ENCODE results near the gene TMPRSS2.

The TMPRSS2 gene

DNA sequence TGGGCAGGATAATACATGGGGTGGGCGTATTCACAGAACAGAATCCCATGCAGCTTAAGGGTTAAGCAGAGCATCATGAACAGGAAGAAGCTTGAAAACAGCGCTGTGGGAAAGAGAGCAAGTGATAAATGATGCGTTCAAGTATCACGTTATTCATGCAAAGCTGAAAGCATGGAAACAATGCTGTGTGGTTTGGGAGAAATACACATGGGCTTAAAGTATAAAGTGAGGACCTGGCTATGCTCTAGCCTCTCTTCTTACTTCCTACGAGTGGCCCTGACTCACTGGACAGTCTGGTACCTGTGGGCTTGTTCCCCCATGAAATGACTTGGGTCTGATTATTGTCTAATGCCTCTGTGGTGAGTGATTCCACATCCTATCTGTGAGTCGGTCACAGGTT is 25.7 kb downstream of the TMPRSS2 start:
- Histone ChIP-seq H3K9me3 (ENCODE audit: low read depth, low read length) (no peaks in the 10 kb centered on the region), H3K27ac (no peak overlapping the region), H3K4me3 (no peak overlapping the region), H3K9ac (ENCODE audit: insufficient read length) (no peak overlapping the region), H3K36me3 (ENCODE audit: insufficient read depth, low read length) (no peaks in the 10 kb centered on the region)
- no peak for DNase-seq (ENCODE audit: low read depth, low spot score)
- TF ChIP-seq POLR2AphosphoS5 (IDR thresholded peaks at IDR 0.05; ENCODE audit: borderline replicate concordance, low read depth, low read length) (no peak), EZH2 (IDR thresholded peaks at IDR 0.05) (no peak), FOXP2 (optimal IDR thresholded peaks at IDR 0.05; ENCODE audit: control extremely low read depth, extremely low read length, insufficient read depth) (no peak)

GRCh38 chr21:41481191-41481590 is 26.8 kb downstream of the TMPRSS2 start:
- no peak overlapping the region for H3K27ac ChIP-seq
- no peak for TF ChIP-seq EZH2 (IDR thresholded peaks at IDR 0.05)
- TF ChIP-seq FOXP2 (optimal IDR thresholded peaks at IDR 0.05; ENCODE audit: control extremely low read depth, extremely low read length, insufficient read depth): no peak
- no peak for TF ChIP-seq POLR2AphosphoS5 (IDR thresholded peaks at IDR 0.05; ENCODE audit: borderline replicate concordance, low read depth, low read length)
- no peaks in the 10 kb centered on the region for H3K36me3 ChIP-seq (ENCODE audit: insufficient read depth, low read length)
- H3K4me3 ChIP-seq: no peak overlapping the region
- H3K9me3 ChIP-seq (ENCODE audit: low read depth, low read length): no peaks in the 10 kb centered on the region
- DNase-seq (ENCODE audit: low read depth, low spot score): no peak
- no peak overlapping the region for H3K9ac ChIP-seq (ENCODE audit: insufficient read length)

DNA sequence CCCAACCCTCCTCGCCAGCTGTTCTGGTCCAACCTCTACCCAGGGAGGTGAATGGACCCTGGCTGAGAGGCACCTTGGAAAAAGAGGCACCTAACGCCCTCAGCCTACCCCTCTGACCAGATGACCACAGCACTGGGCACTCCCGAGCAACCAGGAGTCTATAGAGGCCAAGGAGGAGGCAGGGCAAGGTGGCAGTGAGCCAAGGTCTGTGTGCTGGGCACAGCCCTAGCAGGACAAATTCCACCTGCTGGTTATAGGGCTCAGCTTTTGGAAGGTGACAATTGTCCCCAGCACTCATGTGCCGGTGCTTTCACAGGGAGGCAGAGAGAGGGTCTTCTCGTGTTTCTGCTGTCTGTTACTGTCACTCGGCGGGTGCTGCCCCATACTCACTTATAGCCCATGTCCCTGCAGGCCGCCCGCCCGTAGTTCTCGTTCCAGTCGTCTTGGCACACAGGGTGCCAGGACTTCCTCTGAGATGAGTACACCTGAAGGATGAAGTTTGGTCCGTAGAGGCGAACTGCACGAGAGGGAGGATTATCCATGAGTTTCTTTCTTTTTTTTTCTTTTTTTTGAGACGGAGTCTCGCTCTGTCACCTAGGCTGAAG is 27.8 kb downstream of the TMPRSS2 start:
- Histone ChIP-seq H3K9ac (ENCODE audit: insufficient read length) (no peak overlapping the region), H3K36me3 (ENCODE audit: insufficient read depth, low read length) (no peaks in the 10 kb centered on the region), H3K27ac (no peak overlapping the region), H3K9me3 (ENCODE audit: low read depth, low read length) (no peaks in the 10 kb centered on the region), H3K4me3 (no peak overlapping the region)
- DNase-seq (ENCODE audit: low read depth, low spot score): no peak
- TF ChIP-seq FOXP2 (optimal IDR thresholded peaks at IDR 0.05; ENCODE audit: control extremely low read depth, extremely low read length, insufficient read depth) (no peak), EZH2 (IDR thresholded peaks at IDR 0.05) (no peak), POLR2AphosphoS5 (IDR thresholded peaks at IDR 0.05; ENCODE audit: borderline replicate concordance, low read depth, low read length) (no peak)

- no peak overlapping the region for H3K9ac ChIP-seq (ENCODE audit: insufficient read length)
- no peak overlapping the region for H3K4me3 ChIP-seq
- no peaks in the 10 kb centered on the region for H3K36me3 ChIP-seq (ENCODE audit: insufficient read depth, low read length)
- H3K9me3 ChIP-seq (ENCODE audit: low read depth, low read length): no peaks in the 10 kb centered on the region
- no peak overlapping the region for H3K27ac ChIP-seq
- no peak for DNase-seq (ENCODE audit: low read depth, low spot score)
- TF ChIP-seq EZH2 (IDR thresholded peaks at IDR 0.05) (no peak), FOXP2 (optimal IDR thresholded peaks at IDR 0.05; ENCODE audit: control extremely low read depth, extremely low read length, insufficient read depth) (no peak), POLR2AphosphoS5 (IDR thresholded peaks at IDR 0.05; ENCODE audit: borderline replicate concordance, low read depth, low read length) (no peak)
These were observed 28.3 kb downstream of the TMPRSS2 start for GRCh38 chr21:41479686-41480085.

DNA sequence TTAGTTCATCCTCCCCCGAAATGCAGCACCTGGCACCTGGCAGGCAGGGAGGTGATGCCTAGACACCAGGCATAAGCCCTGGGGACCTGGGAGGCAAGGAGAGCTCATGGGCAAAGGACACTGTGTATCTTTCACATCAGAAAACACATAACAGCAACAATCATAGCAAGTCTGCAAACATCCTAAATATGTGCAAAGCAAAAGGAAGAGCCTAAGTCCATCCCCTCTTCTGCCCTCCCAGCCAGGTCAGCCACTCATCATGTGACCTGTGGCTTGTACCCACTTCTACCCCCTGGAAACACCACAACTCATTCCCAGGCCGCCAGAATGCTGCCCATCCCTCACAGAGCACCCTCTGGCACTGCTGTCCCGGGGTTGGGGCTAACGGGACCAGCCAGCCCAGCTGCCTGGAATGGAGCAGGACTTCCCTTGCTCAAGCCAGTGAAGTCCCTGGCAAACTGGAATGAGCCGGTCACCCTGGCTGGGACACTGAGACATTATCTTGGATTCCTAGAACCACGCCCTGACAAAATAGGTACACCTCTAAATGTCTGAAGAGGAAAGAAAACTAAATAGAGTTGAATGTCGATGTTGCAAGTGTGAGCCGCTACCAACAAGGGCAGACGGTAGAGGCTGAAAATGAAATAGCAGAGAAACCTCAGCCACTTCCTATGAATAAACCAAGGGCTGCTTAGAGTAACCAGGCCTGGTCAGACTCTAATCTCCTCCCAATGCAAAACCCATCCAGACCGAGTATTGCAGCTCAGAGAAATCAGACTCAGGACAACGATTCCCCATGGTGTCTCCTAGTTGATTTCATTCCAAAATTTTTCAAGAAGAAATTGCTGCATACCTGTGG is 29.4 kb downstream of the TMPRSS2 start:
- DNase-seq (ENCODE audit: low read depth, low spot score): no peak
- TF ChIP-seq EZH2 (IDR thresholded peaks at IDR 0.05) (no peak), FOXP2 (optimal IDR thresholded peaks at IDR 0.05; ENCODE audit: control extremely low read depth, extremely low read length, insufficient read depth) (no peak), POLR2AphosphoS5 (IDR thresholded peaks at IDR 0.05; ENCODE audit: borderline replicate concordance, low read depth, low read length) (no peak)
- no peaks in the 10 kb centered on the region for H3K36me3 ChIP-seq (ENCODE audit: insufficient read depth, low read length)

DNA sequence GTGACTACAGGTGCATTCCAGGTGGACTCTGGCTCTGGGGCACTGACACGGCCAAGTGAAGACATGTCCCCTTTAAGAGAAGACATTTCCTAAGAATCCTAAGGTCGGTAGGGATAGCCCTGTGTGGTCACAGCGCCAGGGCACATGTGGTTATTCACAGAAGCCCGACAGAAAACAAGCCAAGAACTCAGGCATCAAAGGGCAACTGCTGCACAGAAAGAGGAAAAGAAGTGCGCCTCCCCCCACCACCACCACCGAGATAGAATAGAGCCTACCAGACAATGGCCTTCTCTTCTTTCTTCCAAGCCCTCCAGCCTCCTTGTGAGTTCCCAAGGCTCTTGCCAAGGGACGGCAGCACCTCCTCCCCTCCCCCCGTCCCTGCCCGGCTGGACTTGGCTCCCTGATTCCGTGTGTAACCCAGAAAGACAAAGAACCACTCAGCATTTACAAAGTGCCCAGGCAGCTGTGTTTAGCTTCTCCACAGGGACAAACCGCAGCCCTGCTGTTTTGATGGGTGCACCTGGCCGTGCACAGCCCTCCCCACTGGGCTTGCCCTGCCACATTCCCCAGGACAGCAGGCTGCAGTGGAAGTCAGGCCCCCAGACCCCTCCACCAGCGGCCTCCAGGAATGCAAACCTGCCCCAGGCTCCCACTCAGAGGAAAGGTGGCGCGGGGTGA is 30.2 kb downstream of the TMPRSS2 start:
- no peak overlapping the region for H3K4me3 ChIP-seq
- H3K27ac ChIP-seq: no peak overlapping the region
- TF ChIP-seq POLR2AphosphoS5 (IDR thresholded peaks at IDR 0.05; ENCODE audit: borderline replicate concordance, low read depth, low read length) (no peak), EZH2 (IDR thresholded peaks at IDR 0.05) (no peak), FOXP2 (optimal IDR thresholded peaks at IDR 0.05; ENCODE audit: control extremely low read depth, extremely low read length, insufficient read depth) (no peak)
- H3K9me3 ChIP-seq (ENCODE audit: low read depth, low read length): no peaks in the 10 kb centered on the region
- H3K9ac ChIP-seq (ENCODE audit: insufficient read length): no peak overlapping the region
- no peak for DNase-seq (ENCODE audit: low read depth, low spot score)
- no peaks in the 10 kb centered on the region for H3K36me3 ChIP-seq (ENCODE audit: insufficient read depth, low read length)

More for the DNA sequence above, 29.4 kb downstream of the TMPRSS2 start:
- Histone ChIP-seq H3K27ac (no peak overlapping the region), H3K9ac (ENCODE audit: insufficient read length) (no peak overlapping the region), H3K4me3 (no peak overlapping the region), H3K9me3 (ENCODE audit: low read depth, low read length) (no peaks in the 10 kb centered on the region)

GRCh38 chr21:41475714-41476420 is 32.1 kb downstream of the TMPRSS2 start:
- DNase-seq (ENCODE audit: low read depth, low spot score): no peak
- Histone ChIP-seq H3K4me3 (no peak overlapping the region), H3K9me3 (ENCODE audit: low read depth, low read length) (no peaks in the 10 kb centered on the region), H3K9ac (ENCODE audit: insufficient read length) (no peak overlapping the region), H3K36me3 (ENCODE audit: insufficient read depth, low read length) (no peaks in the 10 kb centered on the region), H3K27ac (no peak overlapping the region)
- TF ChIP-seq FOXP2 (optimal IDR thresholded peaks at IDR 0.05; ENCODE audit: control extremely low read depth, extremely low read length, insufficient read depth) (no peak), EZH2 (IDR thresholded peaks at IDR 0.05) (no peak), POLR2AphosphoS5 (IDR thresholded peaks at IDR 0.05; ENCODE audit: borderline replicate concordance, low read depth, low read length) (no peak)

Data from SK-N-MC (cell line).